HEK293T (cell line): Measurements from ENCODE around the gene PRKAG2.

Experiments used
- BHLHE40 ChIP-seq: fragments of 450-650 bp; IDR thresholded peaks from 2 replicates; pipeline ENCODE4 v1.6.1; 2016; ENCODE audit warnings: mild to moderate bottlenecking, moderate library complexity, borderline replicate concordance
- FOXA1 ChIP-seq: fragments of 450-650 bp; IDR thresholded peaks from 2 replicates; pipeline ENCODE4 v1.6.1; 2016; ENCODE audit warnings: mild to moderate bottlenecking
- FOXK2 ChIP-seq: fragments of 450-650 bp; IDR thresholded peaks from 2 replicates; pipeline ENCODE4 v1.6.1; 2016; ENCODE audit warnings: mild to moderate bottlenecking
- FOXM1 ChIP-seq: fragments of 450-650 bp; IDR thresholded peaks from 2 replicates; pipeline ENCODE4 v1.6.1; 2017; ENCODE audit warnings: mild to moderate bottlenecking, borderline replicate concordance
- HDGF ChIP-seq: fragments of 450-650 bp; IDR thresholded peaks from 2 replicates; pipeline ENCODE4 v1.6.1; 2017; ENCODE audit warnings: antibody characterized with exemption, borderline replicate concordance
- SUZ12 ChIP-seq: fragments of 450-650 bp; IDR thresholded peaks from 2 replicates; pipeline ENCODE4 v1.6.1; 2016; ENCODE audit warnings: mild to moderate bottlenecking
- TF ChIP-seq, protein P1 (sequence below): fragments of 450-650 bp; IDR thresholded peaks from 2 replicates; pipeline ENCODE4 v1.6.1; 2016

DNA sequence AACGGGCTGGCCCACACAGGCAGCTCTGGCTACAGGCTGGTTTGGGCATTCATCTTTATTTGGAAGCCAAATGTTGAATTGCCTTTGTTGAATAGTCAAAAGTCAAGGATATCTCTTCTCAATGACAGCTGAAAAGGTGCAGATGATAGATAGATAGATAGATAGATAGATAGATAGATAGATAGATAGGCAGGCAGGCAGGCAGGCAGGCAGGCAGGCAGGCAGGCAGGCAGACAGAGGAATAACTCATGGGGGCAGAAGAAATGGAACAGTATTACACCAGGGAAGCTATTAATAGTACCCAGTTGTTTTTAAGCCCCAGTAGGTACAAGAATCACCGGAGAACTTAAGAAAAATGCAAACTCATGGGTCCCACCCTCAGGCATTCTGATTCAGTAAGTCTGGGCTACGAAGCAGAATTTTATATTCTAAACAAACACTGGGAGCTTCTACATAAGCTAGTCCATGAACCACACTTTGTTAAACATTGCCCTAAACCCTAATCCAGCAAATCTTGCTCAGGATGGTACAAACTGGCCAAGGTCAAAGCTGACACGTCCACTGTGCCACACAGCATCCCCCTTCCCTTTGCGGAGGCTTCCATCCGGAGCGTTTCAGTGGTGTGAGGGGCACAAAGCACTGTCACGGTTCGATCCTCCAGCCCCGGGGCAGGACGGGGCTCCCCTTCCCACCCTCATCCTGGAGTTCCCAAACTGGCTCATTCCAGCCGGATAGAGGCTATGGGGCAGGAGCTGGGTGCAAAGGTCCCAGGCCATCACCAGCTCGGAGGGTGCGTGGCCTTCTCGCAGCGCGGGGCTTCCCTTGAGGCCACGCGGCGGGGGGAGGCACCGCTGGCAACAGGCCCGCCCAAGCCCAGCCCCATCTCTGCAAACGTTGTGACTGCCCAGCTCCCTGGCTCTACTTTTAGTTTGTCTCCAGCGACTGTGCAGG, 6.7 kb downstream of the PRKAG2 start:
- TF ChIP-seq SUZ12 (no peak), FOXA1 (no peak), HDGF (no peak), FOXK2 (no peak), BHLHE40 (no peak), FOXM1 (no peak)
- TF ChIP-seq, protein P1, sequence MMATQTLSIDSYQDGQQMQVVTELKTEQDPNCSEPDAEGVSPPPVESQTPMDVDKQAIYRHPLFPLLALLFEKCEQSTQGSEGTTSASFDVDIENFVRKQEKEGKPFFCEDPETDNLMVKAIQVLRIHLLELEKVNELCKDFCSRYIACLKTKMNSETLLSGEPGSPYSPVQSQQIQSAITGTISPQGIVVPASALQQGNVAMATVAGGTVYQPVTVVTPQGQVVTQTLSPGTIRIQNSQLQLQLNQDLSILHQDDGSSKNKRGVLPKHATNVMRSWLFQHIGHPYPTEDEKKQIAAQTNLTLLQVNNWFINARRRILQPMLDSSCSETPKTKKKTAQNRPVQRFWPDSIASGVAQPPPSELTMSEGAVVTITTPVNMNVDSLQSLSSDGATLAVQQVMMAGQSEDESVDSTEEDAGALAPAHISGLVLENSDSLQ = no peak
